Measurements from ENCODE around the gene MAGEA9.
"Not testable (repeated sequence)": the region's sequence is repeated elsewhere in the genome, so short reads cannot be mapped to it uniquely, and the experiment has no call there.

MAGEA9 gene

GRCh38 chrX:149807747-149808458 is 26.2 kb downstream of the MAGEA9 start:
- DNase-seq (ENCODE audit: low read depth) = no peak

GRCh38 chrX:149818652-149819051 is 36.9 kb downstream of the MAGEA9 start:
- DNase-seq (ENCODE audit: low read depth) = no peak

DNA sequence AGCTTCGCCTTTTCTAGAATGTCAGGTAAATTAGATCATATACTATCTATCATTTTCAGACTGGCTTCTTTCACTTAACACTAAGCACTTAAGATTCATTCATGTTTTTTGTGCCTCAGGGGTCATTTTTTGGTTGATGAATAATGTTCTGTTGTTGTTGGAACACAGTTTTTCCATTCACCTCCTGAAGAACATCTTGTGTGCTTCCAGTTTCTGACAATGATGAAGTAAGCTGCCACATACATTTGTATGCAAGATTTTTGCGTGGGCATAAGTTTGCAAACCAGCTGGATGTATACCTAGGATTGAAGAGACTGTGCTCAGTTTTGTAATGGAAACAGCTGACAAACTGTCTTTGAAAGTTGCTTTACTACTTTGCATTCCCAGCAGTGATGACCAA is 37.6 kb downstream of the MAGEA9 start:
- DNase-seq (ENCODE audit: low read depth) = no peak

DNA sequence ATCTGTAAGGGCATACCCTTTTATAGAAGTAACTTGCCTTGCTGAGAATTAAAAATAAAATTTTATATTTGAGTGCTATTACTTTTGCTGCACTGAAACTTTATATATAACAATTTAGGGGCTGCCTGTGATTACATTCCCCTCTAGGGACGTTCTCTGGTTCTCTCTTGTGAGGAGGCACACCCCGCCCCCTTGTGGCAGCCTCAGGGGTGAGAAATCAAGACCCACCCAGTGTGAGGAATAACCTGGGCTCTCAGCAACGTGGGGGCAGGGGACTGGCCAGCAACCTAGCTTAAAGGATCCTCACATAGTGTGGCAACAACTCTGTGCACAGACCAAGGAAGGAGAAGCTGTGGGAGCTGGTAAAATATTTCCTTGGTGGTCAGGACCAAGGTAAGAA is 43.7 kb downstream of the MAGEA9 start:
- no peak for DNase-seq (ENCODE audit: low read depth)

- DNase-seq (ENCODE audit: low read depth) = no peak
These were observed 45.5 kb downstream of the MAGEA9 start for GRCh38 chrX:149827254-149827653.

- no peak for DNase-seq (ENCODE audit: low read depth)
These were observed 48.0 kb downstream of the MAGEA9 start for GRCh38 chrX:149829751-149830191.

DNA sequence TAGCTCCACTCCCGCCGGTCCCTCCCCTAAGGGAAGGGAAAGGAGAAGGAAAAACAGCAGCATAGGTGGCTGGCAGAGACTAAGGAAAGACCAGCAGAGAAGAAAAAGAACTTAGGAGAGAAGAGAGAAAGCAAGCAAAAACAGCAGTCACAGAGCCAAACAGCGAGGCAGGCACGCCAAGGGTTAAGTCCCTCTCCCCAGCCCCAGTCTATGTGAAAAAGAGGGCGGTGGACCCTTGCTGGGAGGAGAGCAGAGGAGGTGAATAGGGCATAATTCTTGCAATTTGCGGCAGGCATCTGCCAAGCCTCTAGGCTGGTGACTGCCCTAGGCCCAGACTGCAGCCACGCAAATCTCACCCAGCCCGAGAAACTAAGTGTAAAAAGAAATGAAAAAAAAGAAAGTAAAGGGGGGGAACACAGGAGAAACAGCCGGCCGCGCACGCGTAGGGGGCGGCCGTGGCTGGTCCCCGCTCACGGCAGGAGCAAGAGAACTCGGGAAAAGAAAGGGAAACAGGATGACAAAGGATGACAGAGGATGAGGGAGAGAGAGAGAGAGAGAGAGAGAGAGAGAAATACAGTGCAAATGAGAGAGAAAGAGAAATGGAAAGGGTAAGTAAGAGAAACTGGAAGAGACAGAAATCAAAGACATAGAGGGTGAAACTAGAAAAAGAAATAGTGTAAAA is 48.6 kb downstream of the MAGEA9 start:
- no peak for DNase-seq (ENCODE audit: low read depth)

- no peak for DNase-seq (ENCODE audit: low read depth)
These were observed 49.7 kb downstream of the MAGEA9 start for GRCh38 chrX:149831473-149831872.

- DNase-seq (ENCODE audit: low read depth) = not testable (repeated sequence)
These were observed 55.0 kb downstream of the MAGEA9 start for GRCh38 chrX:149836728-149837127.

- DNase-seq (ENCODE audit: low read depth) = no peak
These were observed 55.4 kb downstream of the MAGEA9 start for GRCh38 chrX:149837167-149837566.
